Type B pancreatic cell (in vitro differentiated cells): ENCODE results near the gene ARMC7. TPM values are rescaled to one million over a fixed set of nuclear protein-coding genes. Genes with fewer than 3 reads are reported as not detected.

Experiments
- DNase-seq: peaks from one replicate; pipeline ENCODE4 v3.0.0; 2021; ENCODE audit warnings: mixed read lengths; ENCODE audit not compliant: unreplicated experiment; ENCODE audit errors: extremely low spot score
- H3K27ac Mint-ChIP-seq: 2 replicates; pipeline ENCODE4 v1.8.0; 2021; ENCODE audit warnings: mild to moderate bottlenecking, mixed read lengths
- H3K27me3 Mint-ChIP-seq: 2 replicates; pipeline ENCODE4 v1.8.0; 2021; ENCODE audit warnings: mixed read lengths
- H3K36me3 Mint-ChIP-seq: 2 replicates; pipeline ENCODE4 v1.8.0; 2021; ENCODE audit warnings: mixed read lengths
- H3K4me1 Mint-ChIP-seq: one replicate; pipeline ENCODE4 v1.8.0; 2021; ENCODE audit warnings: mixed read lengths; ENCODE audit not compliant: unreplicated experiment
- H3K4me3 Mint-ChIP-seq: 2 replicates; pipeline ENCODE4 v1.8.0; 2021; ENCODE audit warnings: mild to moderate bottlenecking, mixed read lengths
- H3K9me3 Mint-ChIP-seq: 2 replicates; pipeline ENCODE4 v1.8.0; 2021; ENCODE audit warnings: mixed read lengths
- CTCF ChIP-seq: fragments of 200-600 bp; sonication (generic); conservative IDR thresholded peaks from 2 replicates; pipeline ENCODE4 v1.5.0; 2021; ENCODE audit warnings: antibody characterized with exemption, mild to moderate bottlenecking
- total RNA-seq: library from RNA; stranded (reverse); gene quantifications from 2 replicates; pipeline ENCODE4 v1.2.1, GENCODE V29; 2021; ENCODE audit warnings: low replicate concordance

Gene ARMC7
- total RNA-seq, 1 donor from 2014 or later: 14.0 TPM

- no peak for TF ChIP-seq CTCF
- DNase-seq: no peak
- H3K4me3 Mint-ChIP-seq: no peak overlapping the region
- H3K27me3 Mint-ChIP-seq: no peaks in the 10 kb centered on the region
- no peak overlapping the region for H3K27ac Mint-ChIP-seq
- H3K4me1 Mint-ChIP-seq: no peaks in the 10 kb centered on the region
- peaks cover 7% of the 10 kb centered on the region for H3K36me3 Mint-ChIP-seq
- no peaks in the 10 kb centered on the region for H3K9me3 Mint-ChIP-seq
Observed at GRCh38 chr17:75063626-75064025, 46.1 kb upstream of the ARMC7 start.

DNA sequence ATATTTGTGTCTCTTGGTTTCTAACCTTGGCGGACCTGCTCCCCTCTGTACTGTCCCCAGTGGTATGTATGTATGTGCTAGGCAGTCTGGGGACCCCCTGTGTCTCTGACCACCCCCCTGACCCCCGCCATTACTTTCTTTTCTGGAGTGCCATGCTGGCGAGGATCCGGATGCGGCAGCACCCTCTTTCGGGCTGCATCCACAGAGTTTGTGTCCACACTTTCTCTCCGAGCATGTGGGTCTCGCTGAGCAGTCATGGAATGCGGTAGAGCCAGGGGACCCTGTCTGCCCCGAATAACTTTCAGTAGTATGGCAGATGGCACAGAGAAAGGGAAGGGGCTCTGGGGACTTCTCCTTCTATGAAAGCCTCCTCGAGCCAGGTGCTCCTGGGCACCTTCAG, 45.7 kb upstream of the ARMC7 start:
- Mint-ChIP-seq H3K27ac (no peak overlapping the region), H3K27me3 (no peaks in the 10 kb centered on the region), H3K9me3 (no peaks in the 10 kb centered on the region), H3K4me3 (no peak overlapping the region), H3K36me3 (peaks cover 7% of the 10 kb centered on the region), H3K4me1 (no peaks in the 10 kb centered on the region)
- no peak for TF ChIP-seq CTCF
- DNase-seq: no peak

GRCh38 chr17:75064460-75064859, 45.3 kb upstream of the ARMC7 start:
- no peak for DNase-seq
- no peak overlapping the region for H3K27ac Mint-ChIP-seq
- peaks cover 7% of the 10 kb centered on the region for H3K36me3 Mint-ChIP-seq
- no peak overlapping the region for H3K4me3 Mint-ChIP-seq
- H3K9me3 Mint-ChIP-seq: no peaks in the 10 kb centered on the region
- no peak for TF ChIP-seq CTCF
- no peaks in the 10 kb centered on the region for H3K27me3 Mint-ChIP-seq
- H3K4me1 Mint-ChIP-seq: no peaks in the 10 kb centered on the region

GRCh38 chr17:75064867-75065561, 44.8 kb upstream of the ARMC7 start:
- no peak for DNase-seq
- TF ChIP-seq CTCF: no peak
- Mint-ChIP-seq H3K4me1 (no peaks in the 10 kb centered on the region), H3K27ac (no peak overlapping the region), H3K27me3 (no peaks in the 10 kb centered on the region), H3K4me3 (no peak overlapping the region), H3K9me3 (no peaks in the 10 kb centered on the region), H3K36me3 (peaks cover 7% of the 10 kb centered on the region)

- Mint-ChIP-seq H3K27me3 (no peaks in the 10 kb centered on the region), H3K4me3 (no peak overlapping the region), H3K9me3 (no peaks in the 10 kb centered on the region), H3K36me3 (peaks cover 7% of the 10 kb centered on the region), H3K27ac (no peak overlapping the region), H3K4me1 (no peaks in the 10 kb centered on the region)
- TF ChIP-seq CTCF: no peak
- DNase-seq: no peak
Observed at GRCh38 chr17:75065562-75066151, 44.1 kb upstream of the ARMC7 start.
